ENCODE results near the gene CD151.

- TF ChIP-seq ZNF274 (IDR thresholded peaks at IDR 0.05; ENCODE audit: low read depth, low read length), result no peak
- TF ChIP-seq YY1 (IDR thresholded peaks at IDR 0.05; ENCODE audit: insufficient read depth, insufficient read length), result no peak
Measured at GRCh38 chr11:850775-851763, 18.3 kb downstream of the CD151 start.

All from NT2/D1 (cell line).